GM19043 (cell line): ENCODE results near the gene ZNF668.

Experiments
- ATAC-seq: cut with Tn5 transposase; IDR thresholded peaks from one replicate; pipeline ENCODE4 v1.9.1; 2021; ENCODE audit warnings: low read depth; ENCODE audit not compliant: unreplicated experiment

The ZNF668 gene

DNA sequence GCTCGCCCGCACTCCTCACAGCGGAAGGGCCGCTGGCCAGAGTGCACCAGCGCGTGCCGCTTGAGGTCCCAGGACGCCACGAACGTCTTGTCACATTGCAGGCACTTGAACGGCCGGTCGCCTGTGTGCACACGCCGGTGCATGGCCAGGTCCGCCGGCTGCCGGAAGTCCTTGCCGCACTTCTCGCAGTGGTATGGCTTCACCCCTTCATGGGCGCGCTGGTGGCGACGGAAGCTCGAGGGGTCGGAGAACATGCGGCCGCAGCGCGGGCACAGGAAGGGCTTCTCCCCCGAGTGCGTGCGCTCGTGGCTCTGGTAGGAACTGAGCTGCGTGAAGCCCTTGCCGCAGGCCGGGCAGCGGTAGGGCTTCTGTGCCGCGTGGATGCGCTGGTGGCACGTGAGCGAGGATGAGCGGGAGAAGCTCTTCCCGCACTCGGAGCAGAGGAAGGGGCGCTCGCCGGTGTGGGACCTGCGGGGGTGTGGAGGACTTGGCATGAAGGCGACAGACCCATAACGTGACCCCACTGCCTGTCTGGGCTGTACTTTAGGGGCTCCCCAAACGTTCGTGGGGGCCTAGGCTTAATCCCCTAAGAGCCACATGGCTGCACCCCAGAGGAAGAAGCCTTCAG is 12.1 kb downstream of the ZNF668 start:
- ATAC-seq = no peak

- ATAC-seq = no peak
Measured at GRCh38 chr16:31061126-31061812, 12.8 kb downstream of the ZNF668 start.

- no peak for ATAC-seq
Measured at GRCh38 chr16:31055613-31056012, 18.4 kb downstream of the ZNF668 start.

DNA sequence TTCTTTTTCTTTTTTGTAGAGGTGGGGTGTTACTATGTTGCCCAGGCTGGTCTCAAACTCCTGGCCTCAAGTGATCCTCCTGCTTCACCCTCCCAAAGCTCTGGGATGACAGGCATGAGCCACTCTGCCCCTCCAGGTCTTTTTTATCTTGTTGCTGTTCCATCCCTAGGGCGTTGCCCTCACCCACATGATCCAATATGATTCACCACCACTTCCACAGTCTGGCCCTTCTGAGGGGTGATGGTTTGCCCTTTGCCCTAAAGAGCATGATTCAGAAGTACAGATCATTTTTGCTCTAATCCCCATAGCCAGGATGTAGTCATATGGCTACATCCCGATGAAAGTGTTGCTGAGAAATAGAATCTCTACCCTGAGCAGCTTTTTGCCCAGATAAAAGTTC is 21.9 kb downstream of the ZNF668 start:
- no peak for ATAC-seq

DNA sequence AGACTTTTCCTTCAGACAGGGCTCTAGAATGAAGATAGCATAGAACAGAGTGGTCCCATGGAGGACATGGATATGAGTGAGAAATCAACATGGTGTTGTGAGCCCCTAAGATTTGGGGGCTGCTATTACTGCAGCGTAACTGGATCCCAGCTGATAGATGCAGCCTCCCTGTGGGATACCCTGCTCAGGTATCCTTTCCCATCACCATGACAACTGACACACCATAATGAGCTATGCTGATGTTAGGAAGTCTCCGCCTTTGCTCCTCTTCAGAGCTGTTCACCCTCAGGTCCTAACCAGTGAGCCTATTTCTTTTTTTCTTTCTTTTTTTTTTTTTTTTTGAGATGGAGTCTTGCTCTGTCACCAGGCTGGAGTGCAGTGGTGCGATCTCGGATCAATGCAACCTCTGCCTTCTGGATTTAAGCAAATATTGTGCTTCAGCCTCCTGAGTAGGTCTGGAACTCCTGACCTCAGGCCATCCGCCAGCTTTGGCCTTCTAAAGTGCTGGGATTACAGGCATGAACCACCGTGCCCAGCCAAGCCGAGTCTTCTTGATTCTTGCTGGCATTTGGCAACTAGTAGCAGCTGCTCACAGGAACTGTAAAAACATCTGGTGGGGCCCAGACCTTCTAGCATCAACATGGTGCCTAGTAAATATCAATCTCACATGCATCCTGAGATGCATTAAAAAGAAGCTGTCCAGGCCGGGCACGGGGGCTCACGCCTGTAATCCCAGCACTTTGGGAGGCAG is 23.6 kb downstream of the ZNF668 start:
- ATAC-seq = no peak

DNA sequence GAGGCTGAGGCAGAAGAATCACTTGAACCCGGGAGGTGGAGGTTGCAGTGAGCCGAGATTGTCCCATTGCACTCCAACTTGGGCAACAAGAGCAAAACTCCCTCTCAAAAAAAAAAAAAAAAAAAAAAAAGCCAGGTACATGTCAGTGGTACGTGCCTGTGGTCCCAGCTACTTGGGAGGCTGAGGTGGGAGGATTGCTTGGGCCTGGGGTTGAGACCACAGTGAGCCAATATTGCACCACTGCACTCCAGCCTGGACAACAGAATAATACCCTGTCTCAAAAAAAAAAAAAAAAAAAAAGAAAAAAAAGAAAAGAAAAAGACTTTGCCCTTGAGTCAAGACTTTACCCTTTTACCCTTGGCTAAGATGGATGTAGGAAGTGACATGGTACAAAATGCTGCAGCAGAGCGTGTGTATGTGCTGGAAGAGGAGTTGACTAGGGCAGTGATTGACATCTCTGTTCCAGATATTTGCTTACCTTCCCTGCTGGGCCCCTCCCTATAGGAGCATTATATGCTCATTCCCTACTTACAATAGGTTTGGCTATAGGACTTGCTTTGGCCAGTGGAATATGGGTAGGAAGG is 30.1 kb downstream of the ZNF668 start:
- ATAC-seq = no peak

GRCh38 chr16:31043352-31043751 is 30.7 kb downstream of the ZNF668 start:
- no peak for ATAC-seq

DNA sequence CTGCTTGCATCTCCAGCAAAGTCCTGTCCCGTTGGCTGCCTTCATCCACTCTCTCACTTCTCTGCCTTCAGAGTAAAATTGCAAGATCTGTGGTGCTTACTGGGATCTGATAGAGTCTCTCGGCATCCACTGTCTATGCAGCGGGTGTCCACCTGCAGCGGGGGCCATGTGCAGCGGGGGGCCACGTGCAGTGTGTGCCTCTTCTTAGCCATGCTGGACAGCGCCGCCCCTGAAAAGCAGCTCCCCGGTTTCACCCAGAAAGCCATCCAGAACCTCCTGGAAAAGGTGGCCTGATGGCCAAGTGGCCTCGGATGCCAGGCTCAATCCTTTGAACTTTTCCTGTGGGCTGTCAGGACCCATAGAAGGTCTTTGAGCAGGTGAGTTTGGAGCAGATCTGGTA is 31.2 kb downstream of the ZNF668 start:
- ATAC-seq = no peak

DNA sequence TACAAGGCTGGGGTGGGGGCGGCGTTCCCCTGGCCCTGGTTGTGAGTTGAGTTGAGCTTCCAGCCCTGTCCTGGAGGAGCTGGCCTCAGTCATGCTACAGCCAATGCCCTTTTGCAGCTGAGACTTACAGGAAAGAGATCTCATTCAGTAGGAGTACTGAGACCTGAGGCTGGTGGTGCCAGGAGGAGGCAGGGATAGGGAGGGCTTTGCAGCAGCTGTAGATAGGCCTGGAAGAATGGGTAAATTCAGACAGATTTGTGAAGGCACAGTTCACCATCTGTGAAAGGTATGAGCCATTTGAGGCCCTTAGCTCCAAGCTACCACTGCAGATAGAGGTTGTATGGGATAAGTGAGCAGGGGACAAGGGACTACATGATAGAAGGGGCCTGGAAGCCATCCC is 35.0 kb downstream of the ZNF668 start:
- no peak for ATAC-seq

DNA sequence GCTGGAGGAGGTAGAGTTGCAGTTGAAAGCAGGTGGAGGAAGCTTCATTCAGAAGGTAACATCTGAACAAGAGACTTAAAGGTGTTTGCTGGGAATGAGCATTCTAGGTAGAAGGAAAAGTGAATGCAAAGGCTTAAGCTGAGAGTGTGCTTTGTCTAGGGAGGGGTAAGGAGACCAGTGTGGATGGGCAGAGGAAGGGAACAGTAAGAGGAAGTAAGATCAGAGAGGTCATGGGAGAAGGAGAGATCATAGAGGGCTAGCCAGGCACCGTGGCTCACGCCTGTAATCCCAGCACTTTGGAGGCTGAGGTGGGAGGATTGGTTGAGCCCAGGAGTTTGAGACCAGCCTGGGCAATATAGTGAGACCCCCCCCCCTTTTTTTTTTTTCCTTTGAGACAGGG is 37.3 kb downstream of the ZNF668 start:
- no peak for ATAC-seq

DNA sequence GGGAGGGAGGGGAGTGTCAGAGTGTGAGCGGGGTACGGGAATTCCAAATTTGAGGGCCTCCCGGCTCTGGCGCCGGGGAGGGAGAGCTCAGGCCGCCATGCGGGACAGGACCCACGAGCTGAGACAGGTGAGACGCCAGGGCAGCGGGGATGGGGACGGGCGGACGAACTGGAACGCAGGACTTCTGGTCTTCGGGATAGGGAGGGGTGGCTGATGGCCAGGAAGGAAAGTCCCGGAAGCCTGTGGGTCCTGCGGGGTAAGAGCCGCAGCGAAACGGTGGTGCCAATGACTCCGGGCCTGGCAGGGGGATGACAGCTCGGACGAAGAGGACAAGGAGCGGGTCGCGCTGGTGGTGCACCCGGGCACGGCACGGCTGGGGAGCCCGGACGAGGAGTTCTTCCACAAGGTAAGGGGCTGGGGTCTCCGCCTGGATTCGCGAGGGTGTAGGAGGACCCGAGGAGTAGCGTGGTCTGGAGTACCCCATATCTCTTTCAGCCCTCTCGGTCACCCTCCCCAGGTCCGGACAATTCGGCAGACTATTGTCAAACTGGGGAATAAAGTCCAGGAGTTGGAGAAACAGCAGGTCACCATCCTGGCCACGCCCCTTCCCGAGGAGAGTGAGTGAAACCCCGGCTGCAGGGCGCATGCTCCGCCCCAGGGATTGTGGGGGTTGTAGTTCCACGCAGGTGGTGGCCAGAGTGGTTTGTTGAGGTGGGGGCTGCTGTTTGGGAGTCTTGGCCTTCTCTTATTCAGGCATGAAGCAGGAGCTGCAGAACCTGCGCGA is 40.1 kb downstream of the ZNF668 start:
- ATAC-seq = peak; percentile 48

DNA sequence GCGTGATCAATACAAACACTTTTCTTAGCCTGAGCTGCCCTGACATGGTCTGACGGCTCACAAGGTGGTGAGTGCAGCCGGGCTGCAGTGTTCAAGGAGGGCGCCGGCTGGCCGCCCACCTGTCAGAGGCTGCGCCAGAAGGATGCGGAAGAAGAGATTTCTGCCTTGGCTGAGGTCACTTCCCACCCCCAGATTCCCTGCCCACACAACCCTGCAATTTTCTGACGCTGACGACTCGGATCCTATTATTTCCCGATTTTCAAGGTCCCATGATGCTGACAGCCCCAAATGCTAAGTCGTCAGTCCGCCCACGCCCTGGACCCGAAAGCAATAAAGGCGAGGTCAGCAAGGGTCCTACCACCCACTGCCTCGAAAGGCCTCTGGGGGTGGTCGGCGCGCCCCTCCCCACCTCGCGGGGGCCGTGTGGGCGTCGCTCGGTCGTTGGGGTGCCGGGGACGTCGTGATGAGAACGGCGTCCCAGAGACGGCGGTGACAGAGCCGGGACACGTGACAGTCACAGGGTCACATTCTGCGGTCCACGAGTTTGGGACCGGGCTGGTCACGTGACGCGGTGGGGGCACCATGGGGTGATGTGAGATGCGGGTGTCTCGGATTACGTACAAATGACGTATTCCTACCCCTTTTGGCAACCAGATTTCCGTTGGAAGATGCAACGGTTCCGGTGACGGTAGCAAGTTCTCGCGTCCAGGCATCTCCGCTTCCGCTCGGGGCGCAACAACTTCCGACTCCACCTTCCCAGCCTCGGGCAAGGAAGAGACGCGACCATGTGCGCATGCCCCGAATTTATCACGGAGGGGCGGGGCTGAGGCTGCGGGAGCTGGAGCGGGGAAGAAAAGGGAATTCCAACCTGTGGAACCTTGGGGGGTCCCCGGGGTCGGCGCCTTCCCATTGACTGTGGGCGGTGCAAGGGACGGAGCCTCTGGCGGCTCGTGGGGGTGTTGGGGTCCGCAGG is 41.0 kb downstream of the ZNF668 start, which contains the start of gene STX4:
TSS of gene STX4 (plus strand) at position 823 of the 973 bp plus-strand sequence. CDS start 248 bp downstream, outside the sequence.
- ATAC-seq = peak; percentile 66

DNA sequence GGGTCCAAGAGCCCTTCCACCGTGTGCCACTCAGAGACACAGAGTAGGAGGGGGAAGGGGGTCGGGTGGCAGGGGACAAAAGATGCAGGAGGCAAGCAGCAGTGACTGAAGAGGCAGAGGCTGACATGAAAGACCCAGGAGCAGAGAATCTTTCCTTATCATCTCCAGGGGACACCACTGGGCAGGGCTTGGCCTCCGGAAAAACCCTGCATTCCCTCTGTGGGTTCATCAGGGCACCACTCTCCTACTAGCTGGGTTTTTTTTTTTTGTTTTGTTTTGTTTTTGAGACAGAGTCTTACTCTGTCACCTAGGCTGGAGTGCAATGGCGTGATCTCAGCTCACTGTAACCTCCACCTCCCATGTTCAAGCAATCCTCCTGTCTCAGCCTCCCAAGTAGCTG is 42.8 kb downstream of the ZNF668 start:
- no peak for ATAC-seq

- ATAC-seq = no peak
Measured at GRCh38 chr16:31029272-31029671, 44.8 kb downstream of the ZNF668 start.

- no peak for ATAC-seq
Measured at GRCh38 chr16:31025339-31025738, 48.7 kb downstream of the ZNF668 start.

- no peak for ATAC-seq
Measured at GRCh38 chr16:31023627-31024226, 50.3 kb downstream of the ZNF668 start.

- ATAC-seq = no peak
Measured at GRCh38 chr16:31023252-31023602, 50.8 kb downstream of the ZNF668 start.

- no peak for ATAC-seq
Measured at GRCh38 chr16:31022544-31023251, 51.3 kb downstream of the ZNF668 start.
